Esophagus muscularis mucosa (tissue), 4 donors: Measurements from ENCODE around the gene NFATC2IP.

ENCODE experiments used
- EP300 ChIP-seq: sonication (generic); formaldehyde crosslinking; IDR thresholded peaks from one replicate; pipeline ENCODE4 v1.6.1; 2017; ENCODE audit warnings: antibody characterized with exemption
- POLR2A ChIP-seq: fragments of 450-650 bp; IDR thresholded peaks from one replicate; pipeline ENCODE4 v1.6.1; 2017; ENCODE audit warnings: antibody characterized with exemption, moderate library complexity, mild to moderate bottlenecking, low read depth
- TF ChIP-seq, protein P1 (sequence below), 3 experiments: fragments of 200-600 bp in 2 of 3; fragments of 450-650 bp in 1 of 3; sonication (generic) in 2 of 3; IDR thresholded peaks; one replicate each; pipeline ENCODE4 v1.5.1; 2017 to 2019; ENCODE audit warnings: antibody characterized with exemption in 3 of 3, mild to moderate bottlenecking in 2 of 3, moderate library complexity in 1 of 3

DNA sequence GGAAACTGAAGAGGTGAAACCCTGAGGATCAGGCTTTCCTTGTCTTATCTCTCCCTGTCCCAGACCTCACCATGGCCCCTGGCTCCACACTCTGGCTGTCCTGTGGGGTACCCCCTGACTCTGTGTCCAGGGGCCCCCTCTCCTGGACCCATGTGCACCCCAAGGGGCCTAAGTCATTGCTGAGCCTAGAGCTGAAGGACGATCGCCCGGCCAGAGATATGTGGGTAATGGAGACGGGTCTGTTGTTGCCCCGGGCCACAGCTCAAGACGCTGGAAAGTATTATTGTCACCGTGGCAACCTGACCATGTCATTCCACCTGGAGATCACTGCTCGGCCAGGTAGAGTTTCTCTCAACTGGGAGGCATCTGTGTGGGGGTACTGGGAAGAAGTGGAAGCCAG is 17.6 kb upstream of the NFATC2IP start:
- TF ChIP-seq, protein P1, sequence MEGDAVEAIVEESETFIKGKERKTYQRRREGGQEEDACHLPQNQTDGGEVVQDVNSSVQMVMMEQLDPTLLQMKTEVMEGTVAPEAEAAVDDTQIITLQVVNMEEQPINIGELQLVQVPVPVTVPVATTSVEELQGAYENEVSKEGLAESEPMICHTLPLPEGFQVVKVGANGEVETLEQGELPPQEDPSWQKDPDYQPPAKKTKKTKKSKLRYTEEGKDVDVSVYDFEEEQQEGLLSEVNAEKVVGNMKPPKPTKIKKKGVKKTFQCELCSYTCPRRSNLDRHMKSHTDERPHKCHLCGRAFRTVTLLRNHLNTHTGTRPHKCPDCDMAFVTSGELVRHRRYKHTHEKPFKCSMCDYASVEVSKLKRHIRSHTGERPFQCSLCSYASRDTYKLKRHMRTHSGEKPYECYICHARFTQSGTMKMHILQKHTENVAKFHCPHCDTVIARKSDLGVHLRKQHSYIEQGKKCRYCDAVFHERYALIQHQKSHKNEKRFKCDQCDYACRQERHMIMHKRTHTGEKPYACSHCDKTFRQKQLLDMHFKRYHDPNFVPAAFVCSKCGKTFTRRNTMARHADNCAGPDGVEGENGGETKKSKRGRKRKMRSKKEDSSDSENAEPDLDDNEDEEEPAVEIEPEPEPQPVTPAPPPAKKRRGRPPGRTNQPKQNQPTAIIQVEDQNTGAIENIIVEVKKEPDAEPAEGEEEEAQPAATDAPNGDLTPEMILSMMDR (IDR thresholded peaks at IDR 0.05): no peak
- TF ChIP-seq POLR2A (no peak), EP300 (no peak)
